CD4-positive, alpha-beta T cell treated with Interleukin-6 for 4 hours (primary cell): Measurements from ENCODE around the gene FITM1.
"Not testable (repeated sequence)": the region's sequence is repeated elsewhere in the genome, so short reads cannot be mapped to it uniquely, and the experiment has no call there.

Experiments used
- DNase-seq: peaks from one replicate; pipeline ENCODE4 v3.0.0-alpha.2; 2020; ENCODE audit warnings: mixed read lengths

FITM1 gene

GRCh38 chr14:24098229-24098926 is 32.1 kb upstream of the FITM1 start:
- no peak for DNase-seq

GRCh38 chr14:24098927-24099813 is 31.3 kb upstream of the FITM1 start:
- no peak for DNase-seq

GRCh38 chr14:24100197-24100981 is 30.1 kb upstream of the FITM1 start:
- no peak for DNase-seq

DNA sequence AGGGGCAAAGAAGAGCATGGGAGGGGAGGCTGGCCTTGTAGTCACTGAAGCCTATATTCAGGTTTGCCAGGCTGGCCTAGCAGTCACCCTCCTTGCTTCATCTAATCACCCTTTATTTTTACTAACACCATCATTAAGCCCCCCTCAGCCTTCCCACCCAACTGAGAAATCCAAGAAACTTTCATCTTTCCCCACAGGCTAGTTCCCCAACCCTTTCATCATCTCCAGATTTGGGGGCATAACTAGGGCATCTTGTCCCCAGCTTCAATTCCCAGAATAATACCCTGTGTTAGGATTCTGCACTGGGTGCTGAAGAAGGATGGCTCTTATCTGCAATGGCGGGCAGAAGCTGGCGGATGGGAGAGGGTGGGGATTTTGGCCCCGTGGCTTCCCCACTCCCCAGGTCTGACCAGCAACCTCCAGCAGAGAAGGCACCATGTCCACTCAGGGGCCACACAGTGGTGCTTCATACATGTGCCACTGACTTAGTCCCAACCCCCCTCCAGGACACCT is 29.4 kb upstream of the FITM1 start:
- no peak for DNase-seq

GRCh38 chr14:24102357-24103048 is 28.0 kb upstream of the FITM1 start:
- no peak for DNase-seq

DNA sequence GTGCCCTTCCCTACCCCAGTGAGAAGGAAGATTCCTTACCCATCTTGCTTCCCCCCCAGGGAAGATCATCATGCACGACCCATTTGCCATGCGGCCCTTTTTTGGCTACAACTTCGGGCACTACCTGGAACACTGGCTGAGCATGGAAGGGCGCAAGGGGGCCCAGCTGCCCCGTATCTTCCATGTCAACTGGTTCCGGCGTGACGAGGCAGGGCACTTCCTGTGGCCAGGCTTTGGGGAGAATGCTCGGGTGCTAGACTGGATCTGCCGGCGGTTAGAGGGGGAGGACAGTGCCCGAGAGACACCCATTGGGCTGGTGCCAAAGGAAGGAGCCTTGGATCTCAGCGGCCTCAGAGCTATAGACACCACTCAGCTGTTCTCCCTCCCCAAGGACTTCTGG is 27.0 kb upstream of the FITM1 start:
- DNase-seq = no peak

GRCh38 chr14:24105609-24106239 is 24.7 kb upstream of the FITM1 start:
- DNase-seq = not testable (repeated sequence)

DNA sequence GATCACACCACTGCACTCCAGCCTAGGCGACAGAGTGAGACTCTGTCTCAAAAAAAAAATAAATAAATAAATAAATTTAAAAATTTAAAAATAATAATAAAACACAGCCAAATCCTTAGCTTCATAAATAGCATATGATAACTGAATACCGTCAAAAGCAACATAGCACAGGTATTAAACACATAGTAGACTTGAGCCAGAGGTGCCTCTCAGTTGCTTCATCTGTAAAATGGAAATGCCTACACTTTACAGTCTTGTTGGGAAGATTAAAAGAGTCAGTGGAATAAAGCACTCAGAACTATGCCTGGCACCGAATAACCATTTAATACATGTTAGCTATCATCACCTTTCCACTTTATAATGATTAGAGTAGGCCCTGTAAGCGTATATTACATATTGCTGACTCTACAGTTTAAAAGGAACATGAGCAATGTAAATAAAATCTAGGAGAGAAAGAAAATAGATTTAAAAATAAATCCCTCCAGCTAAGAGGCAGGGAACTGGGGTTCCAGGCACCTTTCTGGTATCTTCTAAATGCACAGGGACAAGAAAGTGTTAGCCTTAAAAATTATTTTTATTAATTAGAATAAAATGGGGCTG is 23.7 kb upstream of the FITM1 start:
- DNase-seq = no peak

GRCh38 chr14:24108336-24108874 is 22.1 kb upstream of the FITM1 start:
- no peak for DNase-seq

DNA sequence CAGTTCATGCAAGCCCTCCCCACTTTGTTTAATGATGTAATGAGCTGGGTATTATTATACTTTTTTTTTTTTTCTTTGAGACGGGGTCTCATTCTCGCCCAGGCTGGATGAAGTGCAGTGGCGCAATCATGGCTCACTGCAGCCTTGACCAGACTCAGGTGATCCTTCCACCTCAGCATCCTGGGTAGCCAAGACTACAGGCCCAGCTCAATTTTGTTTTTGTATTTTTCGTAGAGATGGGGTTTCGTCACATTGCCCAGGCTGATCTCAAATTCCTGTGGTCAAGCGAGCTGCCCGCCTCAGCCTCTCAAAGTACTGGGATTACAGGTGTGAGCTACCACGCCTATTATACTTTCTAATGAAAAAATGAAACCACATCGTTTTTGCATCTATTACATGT is 20.4 kb upstream of the FITM1 start:
- no peak for DNase-seq

DNA sequence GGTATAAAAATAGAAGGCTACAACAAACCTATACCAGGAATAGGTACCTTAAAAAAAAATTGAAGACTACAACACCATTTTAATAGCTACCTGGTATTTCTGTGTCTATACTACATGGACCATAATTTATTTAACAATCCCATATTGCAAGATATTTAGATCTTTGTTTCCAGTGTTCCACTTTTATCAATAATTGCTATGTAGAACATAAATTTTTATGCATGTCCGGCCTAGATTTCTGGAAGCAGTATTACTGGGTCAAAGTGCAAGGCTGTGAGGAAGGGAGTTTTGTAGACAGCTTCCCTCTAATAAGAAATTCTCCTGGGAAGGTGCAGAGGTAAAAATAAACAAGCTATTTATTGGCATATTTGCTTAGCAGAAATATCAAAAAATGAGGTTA is 19.9 kb upstream of the FITM1 start:
- no peak for DNase-seq

DNA sequence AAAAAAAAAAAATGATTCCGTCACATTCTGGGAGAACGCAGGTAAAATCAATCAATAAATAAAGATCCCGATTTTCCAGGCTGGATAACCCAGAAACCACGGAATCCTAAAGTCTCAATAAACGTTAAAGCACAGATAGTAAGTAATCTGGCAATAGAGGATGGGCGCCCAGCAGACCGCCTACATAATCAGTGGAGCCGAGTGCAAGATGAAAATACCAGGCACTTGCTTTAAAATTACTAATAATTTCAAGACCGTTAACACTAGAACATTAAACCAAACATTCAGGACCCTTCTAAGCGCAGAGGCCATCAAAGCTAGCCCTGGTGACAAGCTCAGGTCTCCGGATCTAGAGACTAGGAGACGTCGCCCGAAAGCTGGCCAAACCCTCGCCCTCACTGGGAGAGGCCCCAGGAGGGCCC is 17.1 kb upstream of the FITM1 start:
- DNase-seq = no peak

DNA sequence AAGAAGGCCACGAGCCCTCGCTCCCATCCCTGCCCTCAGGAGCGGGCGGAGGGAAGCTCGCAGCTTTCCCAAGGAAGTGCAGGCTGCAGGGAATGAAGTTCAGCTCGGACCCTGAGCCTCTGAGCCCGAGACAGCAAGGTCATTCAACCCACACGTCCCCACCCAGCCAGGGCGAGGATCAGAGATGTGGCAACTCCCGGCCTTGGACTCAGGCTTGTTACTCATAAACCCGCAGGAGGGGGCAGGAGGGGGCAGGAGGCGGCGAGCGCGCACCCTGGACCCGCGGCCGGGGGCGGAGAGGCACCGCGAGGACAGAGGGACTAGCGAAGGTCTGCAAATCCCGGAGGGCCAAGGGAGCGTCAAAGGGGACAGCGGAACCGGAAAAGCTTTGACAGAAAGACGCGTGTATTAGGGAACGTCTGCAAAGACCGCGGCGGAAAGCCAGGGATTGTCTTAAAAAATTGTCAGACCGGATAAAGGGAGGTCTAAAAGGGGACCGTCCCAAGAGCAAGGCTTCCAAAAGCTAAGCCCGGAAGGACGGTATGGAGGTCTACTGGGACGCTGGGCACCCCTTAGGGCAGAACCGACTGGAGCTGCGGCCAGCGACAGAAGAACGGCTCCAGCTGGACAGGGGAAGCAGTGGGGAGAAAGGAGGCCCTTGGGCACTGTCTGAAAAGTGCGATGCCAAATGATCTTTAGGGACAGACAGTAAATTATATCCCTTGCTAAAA is 16.5 kb upstream of the FITM1 start:
- peak; percentile 78 for DNase-seq

DNA sequence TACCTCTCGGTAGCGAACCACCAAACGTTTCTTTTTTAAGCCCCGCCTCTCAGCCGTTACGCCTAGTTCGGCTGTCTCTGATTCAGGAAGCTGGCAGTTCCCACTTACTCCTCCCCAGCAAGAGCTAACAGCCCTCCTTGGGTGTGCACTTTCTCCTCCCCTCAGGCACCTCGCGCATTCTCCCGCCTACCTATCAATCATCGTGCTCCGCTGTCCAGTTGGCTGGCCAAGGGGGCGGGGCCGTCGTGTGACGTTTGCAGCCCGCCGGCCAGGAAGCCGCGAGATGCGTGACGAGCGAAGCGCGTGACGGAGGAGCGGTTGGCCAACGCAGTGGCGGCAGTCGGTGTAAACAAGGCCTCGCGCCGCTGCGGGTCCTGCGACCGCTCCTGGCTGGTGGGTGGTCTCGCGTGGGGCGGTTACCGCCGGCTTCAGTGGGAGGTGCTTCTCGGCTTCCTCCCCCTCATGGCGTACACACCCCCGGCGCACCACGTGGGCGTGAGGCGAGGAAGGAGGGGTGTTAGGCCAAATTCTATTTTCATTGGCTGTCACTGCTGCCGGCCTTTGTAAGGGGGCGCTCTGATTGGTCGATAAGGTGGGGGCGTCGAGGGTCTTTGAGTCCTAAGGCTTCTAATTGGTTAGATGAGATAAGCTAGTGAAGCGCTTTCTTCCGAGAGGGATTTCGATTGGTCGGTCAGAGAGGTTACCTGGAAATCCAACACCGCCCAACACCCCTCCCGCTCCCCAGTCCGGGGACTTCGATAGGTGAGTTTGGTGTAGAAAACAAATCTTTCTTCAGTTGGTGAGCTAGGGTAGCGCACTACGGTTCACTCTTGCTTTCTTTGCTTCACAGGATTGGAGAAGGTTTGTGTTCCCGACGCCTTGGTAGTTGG is 15.7 kb upstream of the FITM1 start, which contains the start of the genes DCAF11 and NRL:
DCAF11 (plus strand) TSS at position 246 of the 890 bp plus-strand sequence. CDS start 818 bp downstream, outside the sequence.
NRL (minus strand) TSS at position 418 of the 890 bp plus-strand sequence. CDS start 32,101 bp downstream, outside the sequence.
- DNase-seq = peak; percentile 99

DNA sequence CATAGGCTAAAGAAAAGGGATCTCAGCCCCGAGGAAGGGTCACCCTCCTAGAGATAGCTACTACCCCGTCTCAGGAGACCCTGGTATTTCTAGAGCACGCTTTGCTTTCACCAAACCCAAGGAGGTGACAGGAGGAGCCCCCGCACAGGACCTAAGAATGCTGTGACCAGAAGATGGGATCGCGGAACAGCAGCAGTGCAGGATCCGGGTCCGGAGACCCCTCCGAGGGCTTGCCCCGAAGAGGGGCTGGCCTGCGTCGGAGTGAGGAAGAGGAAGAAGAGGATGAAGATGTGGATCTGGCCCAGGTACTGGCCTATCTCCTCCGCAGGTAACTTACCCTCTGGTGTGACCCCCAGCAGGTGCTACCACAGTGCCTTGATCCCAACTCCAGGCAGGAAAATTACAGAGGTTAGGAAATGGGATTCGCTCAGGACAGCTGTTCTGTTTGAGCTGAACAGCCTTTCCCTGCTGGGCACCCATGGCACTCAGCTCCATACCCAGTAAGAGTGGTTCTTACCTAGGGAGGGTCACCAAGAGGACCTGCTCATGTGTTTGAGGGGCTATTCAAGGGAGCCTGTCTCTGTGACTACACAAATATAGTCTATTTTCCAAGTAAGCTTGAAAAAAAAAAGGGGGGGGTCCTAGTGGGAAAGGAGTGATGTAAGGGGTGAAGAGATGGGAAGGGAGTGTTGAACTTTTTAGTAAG is 14.9 kb upstream of the FITM1 start:
- DNase-seq = no peak

- DNase-seq = no peak
Measured at GRCh38 chr14:24116128-24116814, 14.2 kb upstream of the FITM1 start.

DNA sequence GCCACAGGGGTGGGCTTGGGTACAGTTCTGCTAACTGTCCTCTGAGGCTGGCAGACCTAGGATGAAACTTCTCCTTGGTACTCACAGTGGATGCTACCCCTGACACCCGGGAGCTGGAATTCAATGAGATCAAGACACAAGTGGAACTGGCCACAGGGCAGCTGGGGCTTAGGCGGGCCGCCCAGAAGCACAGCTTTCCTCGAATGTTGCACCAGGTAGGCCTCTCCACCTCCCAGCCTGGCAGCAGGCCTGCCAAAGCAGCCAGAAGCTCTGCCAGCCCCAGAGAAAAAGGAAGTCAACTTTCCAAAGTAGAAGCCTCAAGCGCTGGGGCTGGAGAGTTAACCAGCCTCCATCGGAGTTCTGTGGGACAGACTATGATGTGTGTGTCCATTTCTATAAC is 13.3 kb upstream of the FITM1 start:
- no peak for DNase-seq

GRCh38 chr14:24119691-24120090 is 10.8 kb upstream of the FITM1 start:
- no peak for DNase-seq
